ENCODE data around the gene LRRC3C.

- TF ChIP-seq CTCF (IDR thresholded peaks at IDR 0.05) (no peak), EZH2 (IDR thresholded peaks at IDR 0.05; ENCODE audit: borderline replicate concordance, insufficient read depth, low read depth, low read length, poor library complexity, severe bottlenecking) (no peak)
Observed at GRCh38 chr17:39951924-39952679, 24.6 kb downstream of the LRRC3C start.

Measured in B cell (primary cell).